Activated CD8-positive, alpha-beta memory T cell treated with anti-CD3 and anti-CD28 coated beads for 1 hour (primary cell): ENCODE data around the gene PCGF3.
"Not testable (repeated sequence)": the region's sequence is repeated elsewhere in the genome, so short reads cannot be mapped to it uniquely, and the experiment has no call there.

Source experiments
- DNase-seq, 2 donors: peaks; one replicate each; pipeline ENCODE4 v3.0.0-alpha.2; 2020; ENCODE audit warnings: low read depth in 1 of 2; ENCODE audit errors: extremely low read depth in 1 of 2

The PCGF3 gene

DNA sequence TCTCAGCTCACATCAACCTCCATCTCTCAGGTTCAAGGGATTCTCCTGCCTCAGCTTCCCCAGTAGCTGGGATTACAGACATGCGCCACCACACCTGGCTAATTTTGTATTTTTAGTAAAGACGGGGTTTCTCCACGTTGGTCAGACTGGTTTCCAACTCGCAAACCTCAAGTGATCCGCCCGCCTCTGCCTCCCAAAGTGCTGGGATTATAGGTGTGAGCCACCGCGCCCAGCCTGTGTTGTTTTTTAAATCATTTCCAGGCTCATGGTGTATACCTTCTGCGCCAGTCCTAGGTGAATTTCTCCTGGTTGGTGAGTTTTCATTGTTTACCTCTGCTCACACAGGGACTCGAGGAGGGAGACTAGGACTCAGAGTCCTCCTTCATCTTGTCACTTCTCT is 74.6 kb downstream of the PCGF3 start:
- DNase-seq, result not testable (repeated sequence)

DNA sequence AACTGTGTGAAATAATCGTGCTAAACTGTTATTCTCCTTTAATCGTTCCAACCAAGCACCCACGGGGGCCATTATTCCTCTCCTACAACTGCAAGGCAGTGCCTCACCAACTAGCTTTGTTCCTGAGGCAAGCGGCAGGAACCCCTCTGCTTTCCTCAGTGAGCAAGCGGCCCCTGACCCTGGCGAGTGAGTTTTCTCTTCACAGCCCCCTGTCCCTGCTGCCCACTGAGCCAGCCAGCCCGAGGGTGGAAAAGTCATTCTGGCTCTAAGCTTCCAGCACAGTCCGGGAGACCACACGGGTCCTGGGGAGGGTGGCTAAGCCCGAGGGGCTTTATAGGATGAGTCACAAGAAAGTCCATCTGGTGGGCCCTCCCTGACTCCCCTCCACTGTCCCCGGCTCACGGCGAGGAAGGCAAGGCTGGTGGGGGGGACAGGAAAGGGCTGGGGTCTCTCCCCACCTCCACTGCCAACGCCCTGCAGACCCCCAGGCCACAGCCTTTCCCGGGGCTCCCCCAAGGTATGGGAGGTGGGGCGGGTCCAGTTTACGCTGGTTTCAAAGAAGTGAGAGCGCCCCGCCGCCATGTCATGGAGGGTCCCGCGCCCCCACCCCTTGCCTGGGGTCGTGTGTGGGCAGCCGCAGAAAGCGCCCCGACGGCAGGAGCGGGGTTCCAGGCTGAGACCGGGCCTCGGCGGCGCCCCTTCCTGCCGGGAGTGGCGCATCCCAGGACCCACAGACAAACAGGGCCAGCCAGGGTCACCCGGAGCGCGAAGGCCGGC is 75.3 kb downstream of the PCGF3 start:
- no peak for DNase-seq

- DNase-seq, result peak; percentile 94 to 96
Measured at GRCh38 chr4:781493-782216, 76.0 kb downstream of the PCGF3 start.

GRCh38 chr4:784401-785331 is 79.0 kb downstream of the PCGF3 start:
- DNase-seq, result no peak

DNA sequence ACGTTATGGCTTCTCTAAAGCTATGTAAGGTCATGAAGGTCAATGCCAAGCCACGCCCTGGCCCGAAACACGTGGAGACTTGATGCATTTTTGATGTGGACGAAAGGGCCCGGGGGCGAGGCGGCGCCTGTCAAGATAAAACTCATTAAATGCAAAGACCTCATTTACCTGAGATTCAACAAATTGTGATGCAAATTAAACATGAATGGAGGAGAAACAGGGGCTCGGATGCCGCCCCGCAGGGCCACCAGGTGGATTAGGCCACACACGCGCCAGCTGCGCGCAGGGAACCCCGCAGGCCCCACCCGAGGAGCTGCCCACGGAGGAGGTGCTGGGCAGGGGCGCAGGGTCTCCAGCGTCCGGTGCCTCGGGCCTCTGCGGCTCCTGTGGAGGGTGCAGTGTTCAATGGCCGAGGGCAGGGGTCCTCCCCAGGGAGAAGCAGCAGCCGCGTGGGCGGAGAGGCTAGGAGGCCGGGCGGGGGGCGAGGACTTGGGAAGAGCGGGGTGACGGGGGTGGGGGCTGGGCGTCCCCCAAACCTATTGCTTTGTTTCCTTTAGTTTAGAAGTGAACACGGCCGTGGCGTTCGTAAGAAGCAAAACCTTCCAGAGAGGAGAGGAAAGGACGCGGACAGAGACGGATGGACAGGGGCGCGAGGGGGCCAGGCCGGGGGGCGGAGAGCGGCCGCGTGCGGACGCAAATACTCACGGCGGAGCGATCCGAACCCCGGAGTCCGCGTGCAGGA is 79.9 kb downstream of the PCGF3 start:
- DNase-seq, result no peak

GRCh38 chr4:786074-786741 is 80.6 kb downstream of the PCGF3 start:
- no peak for DNase-seq

GRCh38 chr4:786861-787300 is 81.2 kb downstream of the PCGF3 start:
- no peak for DNase-seq

DNA sequence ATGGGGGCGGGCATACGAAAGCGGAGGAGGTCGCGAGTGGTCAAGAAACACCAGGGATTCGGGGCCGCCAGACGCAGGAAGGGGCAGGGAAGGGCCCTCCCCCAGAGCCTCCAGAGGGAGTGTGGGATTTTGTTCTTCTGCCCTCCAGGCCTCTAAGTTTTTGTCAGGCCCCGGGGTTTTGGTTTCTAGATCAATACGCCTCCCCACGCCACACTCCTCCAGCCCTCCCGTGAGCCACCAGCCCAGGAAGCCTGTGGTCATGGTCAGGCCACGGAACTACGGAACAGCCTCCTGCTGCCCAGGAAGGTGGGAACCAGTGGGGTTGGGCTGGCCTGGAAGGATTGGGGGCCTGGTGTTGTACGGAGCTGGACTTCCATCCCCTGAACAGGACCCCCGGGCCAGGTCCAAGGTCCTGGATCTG is 81.9 kb downstream of the PCGF3 start:
- no peak for DNase-seq

DNA sequence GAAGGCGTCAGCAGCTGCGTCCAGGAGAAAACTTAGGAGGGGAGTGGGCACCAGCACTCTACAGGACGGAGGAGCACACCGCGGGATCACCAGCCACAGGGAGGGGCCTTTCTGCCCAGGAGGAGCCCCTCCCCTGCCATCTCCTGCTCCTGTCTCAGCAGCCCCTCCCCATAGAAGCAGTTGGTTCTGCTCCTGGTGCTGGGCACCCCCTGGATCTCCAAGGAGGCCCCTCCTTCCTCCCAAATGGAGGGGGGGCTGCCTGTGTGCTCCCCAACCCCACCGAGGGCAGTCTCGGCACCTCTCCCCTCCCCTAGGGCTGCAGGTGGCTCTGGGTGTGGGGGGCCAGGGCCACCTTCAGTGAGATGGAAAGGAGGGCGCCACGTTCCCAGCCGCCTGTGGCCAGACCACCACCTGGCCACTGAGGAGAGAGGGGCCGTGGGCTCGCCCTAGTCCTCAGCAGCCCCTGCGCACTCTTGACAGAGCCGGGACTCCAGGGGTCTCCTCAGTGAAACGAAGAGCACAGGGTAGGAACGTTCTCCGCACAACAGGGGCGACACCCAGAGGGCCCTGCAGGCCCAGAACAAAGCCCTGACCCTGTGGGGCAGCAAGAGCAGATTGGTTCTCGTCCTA is 82.5 kb downstream of the PCGF3 start:
- no peak for DNase-seq

DNA sequence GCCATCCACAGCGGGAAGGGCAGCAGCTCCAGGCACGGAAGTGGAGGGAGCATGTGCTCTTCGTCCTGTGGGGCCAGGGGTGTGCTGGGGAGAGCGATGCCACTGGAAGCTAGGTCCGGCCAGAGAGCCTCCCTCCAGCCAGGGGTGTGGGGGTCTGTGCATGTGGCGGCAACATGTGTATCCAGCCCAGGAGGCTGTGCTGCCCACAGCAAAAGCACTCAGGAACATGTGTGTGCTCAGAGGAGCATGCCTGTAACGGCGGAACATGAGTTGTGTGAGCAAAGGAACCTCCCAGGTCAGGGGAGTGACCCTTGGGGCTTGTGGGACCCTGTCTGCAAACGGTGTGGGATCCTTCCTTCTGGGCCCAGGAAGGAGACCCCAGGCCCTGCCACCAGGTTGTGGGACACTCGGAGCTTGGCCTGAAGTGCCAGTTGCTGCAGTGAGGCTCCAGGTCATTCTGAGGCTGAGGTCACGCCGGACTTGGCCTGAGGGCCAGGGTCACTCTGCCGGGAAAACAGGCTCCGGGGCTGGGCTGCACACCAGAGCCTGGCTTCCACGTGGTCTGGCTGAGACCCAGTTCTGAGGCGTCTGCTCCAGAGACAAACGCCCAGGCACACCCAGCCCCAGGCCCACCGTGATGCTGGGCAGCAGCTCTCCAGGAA is 83.1 kb downstream of the PCGF3 start:
- DNase-seq, result no peak

DNA sequence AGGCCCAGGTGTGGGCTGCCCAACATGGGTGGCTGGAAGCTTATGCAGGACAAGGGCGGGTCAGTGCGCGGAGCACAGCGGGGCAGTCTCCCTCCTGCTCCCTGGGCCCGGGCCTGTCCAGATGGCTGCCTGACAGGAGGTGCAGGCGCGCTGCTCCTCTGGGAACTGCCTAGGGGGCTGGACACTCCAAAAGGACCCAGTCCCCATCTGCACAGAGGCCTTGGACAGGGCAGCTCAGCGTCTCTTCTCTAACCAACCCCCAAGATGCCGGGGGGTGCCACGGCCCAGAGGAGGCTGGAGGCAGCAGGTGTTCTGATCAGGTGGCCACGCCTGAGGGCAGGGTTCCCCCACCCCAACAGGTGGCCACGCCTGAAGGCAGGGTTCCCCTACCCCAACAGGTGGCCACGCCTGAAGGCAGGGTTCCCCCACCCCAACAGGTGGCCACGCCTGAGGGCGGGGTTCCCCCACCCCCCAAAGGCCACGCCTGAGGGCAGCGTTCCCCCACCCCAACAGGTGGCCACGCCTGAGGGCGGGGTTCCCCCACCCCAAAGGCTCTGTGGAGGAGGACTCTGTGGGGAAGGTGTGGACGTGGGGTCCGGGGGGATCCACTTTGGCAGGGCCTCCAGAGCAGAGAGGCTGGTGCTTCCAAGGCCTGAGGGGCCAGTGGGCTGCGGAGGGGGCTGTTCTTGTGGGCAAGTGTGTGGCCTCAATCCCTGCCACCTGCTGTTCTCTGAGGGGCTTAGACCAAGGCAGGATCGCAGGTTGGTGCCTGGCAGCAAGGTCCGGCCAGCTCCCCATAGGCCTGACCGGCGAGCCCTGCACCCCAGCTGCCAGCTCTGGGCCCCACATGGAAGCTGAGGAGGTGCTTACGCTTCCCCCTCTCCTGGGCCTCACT is 84.2 kb downstream of the PCGF3 start:
- DNase-seq, result no peak

DNA sequence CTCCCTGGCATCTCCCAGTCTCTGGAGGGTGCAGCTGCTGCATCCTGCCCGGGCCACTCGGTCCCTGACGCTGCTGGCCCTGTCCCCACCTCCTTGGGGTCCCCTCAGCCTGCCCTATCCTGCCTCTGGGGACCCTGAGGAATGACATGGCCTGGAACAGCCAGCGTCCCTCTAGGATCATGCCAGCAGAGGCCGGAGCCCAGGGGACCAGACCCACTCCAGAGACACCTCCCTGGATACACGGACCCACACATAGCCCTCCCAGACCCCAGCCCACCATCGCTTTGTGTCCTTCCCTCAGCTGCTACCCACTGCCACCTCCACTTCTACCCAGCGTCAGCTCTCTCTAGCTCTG is 84.8 kb downstream of the PCGF3 start:
- no peak for DNase-seq

GRCh38 chr4:791252-791897 is 85.7 kb downstream of the PCGF3 start:
- DNase-seq, result no peak

DNA sequence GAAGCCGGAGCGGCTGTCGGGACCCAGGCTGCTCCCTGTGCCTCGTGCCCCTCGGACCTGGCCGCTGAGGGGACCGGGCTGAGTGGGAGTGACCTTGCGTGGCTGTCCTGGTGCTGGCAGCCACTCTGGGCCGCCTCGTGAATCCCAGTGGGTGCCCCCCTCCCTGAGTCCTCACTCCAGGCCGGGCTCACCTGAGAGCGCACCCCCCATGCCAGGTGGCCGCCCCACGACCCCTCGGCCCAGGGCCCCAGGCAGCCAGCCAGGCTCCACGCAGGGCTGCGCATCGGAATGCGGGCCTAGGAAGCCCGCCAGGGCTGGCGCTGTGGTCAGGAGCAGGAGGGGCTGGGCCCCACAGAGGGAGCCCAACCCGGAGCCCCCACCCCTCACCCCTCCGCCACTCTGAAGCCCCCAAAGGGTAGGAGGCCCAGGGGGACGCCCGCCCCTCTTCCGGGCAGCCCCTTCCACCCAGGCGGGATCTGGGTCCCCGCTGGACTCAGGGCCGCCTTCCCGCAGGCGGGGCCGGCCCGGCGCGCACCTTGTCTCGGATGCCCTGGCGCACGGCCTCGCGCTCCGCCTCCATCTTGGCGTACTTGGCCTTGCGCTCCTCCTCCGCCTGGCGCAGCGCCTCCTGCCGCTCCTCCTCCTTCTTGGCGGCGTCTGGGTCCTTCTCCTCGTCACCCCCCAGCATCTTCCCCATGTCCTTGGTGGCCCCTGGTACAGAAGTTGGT is 86.4 kb downstream of the PCGF3 start:
- DNase-seq, result no peak

GRCh38 chr4:792626-793092 is 87.0 kb downstream of the PCGF3 start:
- DNase-seq, result no peak

DNA sequence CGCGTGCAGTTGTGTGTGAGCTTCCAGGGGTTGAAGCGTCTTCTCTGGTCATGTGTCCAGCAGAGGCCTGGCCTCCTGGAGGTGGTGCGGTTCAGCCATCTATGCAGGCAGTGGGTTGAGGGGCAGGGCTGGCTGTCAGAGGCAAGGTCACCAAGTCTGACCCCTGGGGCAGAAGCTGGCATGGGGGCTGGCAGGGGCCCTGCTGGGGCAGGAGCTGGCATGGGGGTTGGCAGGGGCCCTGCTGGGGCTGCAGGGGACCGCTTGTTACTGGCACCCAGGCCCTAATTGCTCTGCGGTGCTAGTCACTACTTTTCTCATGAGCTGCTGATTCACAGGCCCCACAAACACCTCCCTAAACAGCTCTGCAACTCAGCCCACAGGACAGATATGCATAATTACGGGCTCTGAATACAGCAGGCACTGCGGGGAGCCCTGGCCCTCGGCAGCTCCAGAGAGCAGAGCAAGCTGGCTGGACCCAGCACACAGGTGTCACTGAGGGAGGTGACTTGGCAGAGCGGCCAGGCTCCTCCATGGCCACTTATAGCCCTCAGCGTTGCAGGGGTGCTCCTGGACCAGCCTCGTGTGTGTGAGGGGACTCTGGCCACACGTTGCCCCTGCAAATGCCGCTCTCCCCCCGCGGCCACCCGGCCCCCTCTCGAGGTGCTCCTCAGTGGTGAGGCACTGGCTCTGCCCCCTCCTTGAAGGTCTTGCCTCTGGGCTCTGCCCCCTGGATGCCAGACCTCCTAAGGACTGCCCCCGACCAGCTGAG is 87.6 kb downstream of the PCGF3 start:
- DNase-seq, result no peak
